ENCODE data around the gene SUCO. TPM values are rescaled to one million over a fixed set of nuclear protein-coding genes. Genes with fewer than 3 reads are reported as not detected.
"Not testable (repeated sequence)": the region's sequence is repeated elsewhere in the genome, so short reads cannot be mapped to it uniquely, and the experiment has no call there.

The SUCO gene
- total RNA-seq, 1 donor from 2014 or later = 63.7 TPM

DNA sequence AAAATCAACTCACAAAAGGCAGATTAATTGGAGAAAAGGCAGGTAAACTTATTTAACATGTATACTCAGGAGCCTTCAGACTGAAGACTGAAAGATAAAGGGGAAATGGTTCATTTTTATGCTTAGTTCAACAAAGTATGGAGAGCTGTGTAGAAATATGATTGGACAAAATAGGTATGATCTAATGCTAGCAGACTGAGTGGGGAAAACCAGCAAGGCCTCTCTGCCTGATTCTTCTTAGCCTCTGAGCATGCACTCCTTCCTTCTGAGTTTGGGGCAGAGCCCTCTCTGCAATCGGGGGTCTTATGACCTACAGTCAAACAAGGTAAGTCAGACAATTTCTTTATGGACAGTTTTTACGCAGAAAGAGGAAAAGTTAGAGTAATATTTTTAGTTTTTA, 38.8 kb upstream of the SUCO start:
- Mint-ChIP-seq H3K27ac (ENCODE audit: unreplicated experiment) (no peak overlapping the region), H3K4me1 (ENCODE audit: low read depth, unreplicated experiment) (peaks cover 9% of the 10 kb centered on the region), H3K9me3 (ENCODE audit: unreplicated experiment) (no peaks in the 10 kb centered on the region), H3K4me3 (ENCODE audit: unreplicated experiment) (no peak overlapping the region), H3K27me3 (ENCODE audit: low read depth, unreplicated experiment) (peaks cover 15% of the 10 kb centered on the region), H3K36me3 (ENCODE audit: low read depth, unreplicated experiment) (no peaks in the 10 kb centered on the region)
- Histone ChIP-seq H3K27ac (ENCODE audit: low read depth, low read length) (no peak overlapping the region), H3K79me2 (ENCODE audit: insufficient read depth, low read length) (no peaks in the 10 kb centered on the region), H3K9ac (ENCODE audit: low read length) (no peak overlapping the region), H3K9me3 (ENCODE audit: insufficient read depth, low read depth, low read length) (no peaks in the 10 kb centered on the region), H3K4me3 (ENCODE audit: insufficient read depth, low read depth, low read length) (no peak overlapping the region), H2AFZ (ENCODE audit: low read depth, low read length) (no peak overlapping the region), H3K27me3 (ENCODE audit: insufficient read depth, low read length) (peaks cover 6% of the 10 kb centered on the region), H3K4me2 (ENCODE audit: low read length) (no peak overlapping the region), H4K20me1 (ENCODE audit: insufficient read depth, low read length) (no peaks in the 10 kb centered on the region), H3K36me3 (ENCODE audit: insufficient read depth, low read length) (no peaks in the 10 kb centered on the region), H3K4me1 (ENCODE audit: insufficient read depth, low read length) (peaks cover 8% of the 10 kb centered on the region)
- TF ChIP-seq EZH2 (IDR thresholded peaks at IDR 0.05; ENCODE audit: insufficient read depth, low read length) = no peak
- TF ChIP-seq, protein P1, sequence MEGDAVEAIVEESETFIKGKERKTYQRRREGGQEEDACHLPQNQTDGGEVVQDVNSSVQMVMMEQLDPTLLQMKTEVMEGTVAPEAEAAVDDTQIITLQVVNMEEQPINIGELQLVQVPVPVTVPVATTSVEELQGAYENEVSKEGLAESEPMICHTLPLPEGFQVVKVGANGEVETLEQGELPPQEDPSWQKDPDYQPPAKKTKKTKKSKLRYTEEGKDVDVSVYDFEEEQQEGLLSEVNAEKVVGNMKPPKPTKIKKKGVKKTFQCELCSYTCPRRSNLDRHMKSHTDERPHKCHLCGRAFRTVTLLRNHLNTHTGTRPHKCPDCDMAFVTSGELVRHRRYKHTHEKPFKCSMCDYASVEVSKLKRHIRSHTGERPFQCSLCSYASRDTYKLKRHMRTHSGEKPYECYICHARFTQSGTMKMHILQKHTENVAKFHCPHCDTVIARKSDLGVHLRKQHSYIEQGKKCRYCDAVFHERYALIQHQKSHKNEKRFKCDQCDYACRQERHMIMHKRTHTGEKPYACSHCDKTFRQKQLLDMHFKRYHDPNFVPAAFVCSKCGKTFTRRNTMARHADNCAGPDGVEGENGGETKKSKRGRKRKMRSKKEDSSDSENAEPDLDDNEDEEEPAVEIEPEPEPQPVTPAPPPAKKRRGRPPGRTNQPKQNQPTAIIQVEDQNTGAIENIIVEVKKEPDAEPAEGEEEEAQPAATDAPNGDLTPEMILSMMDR (IDR thresholded peaks at IDR 0.05; ENCODE audit: insufficient read depth, low read depth, low read length) = no peak
- DNase-seq (ENCODE audit: low read depth) (no peak), FAIRE-seq (no peak)

DNA sequence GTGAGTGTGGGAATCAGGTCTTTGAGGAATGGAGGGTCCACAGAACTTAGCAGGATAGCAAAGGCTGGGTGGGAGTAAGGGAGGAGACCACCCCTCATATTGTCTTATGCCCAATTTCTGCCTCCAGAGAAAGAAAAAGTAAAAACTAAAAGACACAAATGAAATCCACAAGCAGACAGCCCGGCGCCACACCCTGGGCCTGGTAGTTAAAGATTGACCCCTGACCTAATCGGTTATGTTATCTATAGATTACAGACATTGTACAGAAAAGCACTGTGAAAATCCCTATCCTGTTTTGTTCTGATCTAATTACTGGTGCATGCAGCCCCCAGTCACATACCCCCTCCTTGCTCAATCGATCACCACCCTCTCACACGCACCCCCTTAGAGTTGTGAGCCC, 36.8 kb upstream of the SUCO start:
- not testable (repeated sequence) for H3K4me1 Mint-ChIP-seq (ENCODE audit: low read depth, unreplicated experiment); H3K4me3 Mint-ChIP-seq (ENCODE audit: unreplicated experiment); H3K79me2 ChIP-seq (ENCODE audit: insufficient read depth, low read length)

DNA sequence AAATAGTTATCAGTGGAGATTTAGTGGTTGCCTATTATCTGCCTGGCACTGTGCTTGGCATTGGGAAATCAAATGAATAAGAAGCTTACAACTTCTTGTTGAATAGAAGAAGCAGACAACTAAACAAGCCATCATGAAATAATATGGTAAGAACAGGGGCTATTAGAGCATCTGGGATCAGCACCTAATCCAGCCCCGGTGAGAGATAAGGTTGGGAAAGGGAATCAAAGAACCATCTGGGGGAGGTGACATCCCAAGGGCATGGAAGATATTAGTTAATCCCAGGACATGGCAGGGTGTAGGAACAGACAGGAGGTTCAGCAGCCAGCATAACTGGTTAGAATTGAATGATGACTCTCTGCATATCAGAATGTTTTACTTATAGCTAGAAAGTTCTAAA, 36.3 kb upstream of the SUCO start:
- Mint-ChIP-seq H3K27me3 (ENCODE audit: low read depth, unreplicated experiment) (peaks cover 8% of the 10 kb centered on the region), H3K9me3 (ENCODE audit: unreplicated experiment) (no peaks in the 10 kb centered on the region), H3K36me3 (ENCODE audit: low read depth, unreplicated experiment) (no peaks in the 10 kb centered on the region), H3K4me1 (ENCODE audit: low read depth, unreplicated experiment) (peaks cover 9% of the 10 kb centered on the region), H3K4me3 (ENCODE audit: unreplicated experiment) (no peak overlapping the region), H3K27ac (ENCODE audit: unreplicated experiment) (peak overlapping the region; percentile 34)
- no peaks in the 10 kb centered on the region for H3K79me2 ChIP-seq (ENCODE audit: insufficient read depth, low read length)
- no peak overlapping the region for H3K4me3 ChIP-seq (ENCODE audit: insufficient read depth, low read depth, low read length)
- H3K4me2 ChIP-seq (ENCODE audit: low read length) = peak overlapping the region; percentile 51
- H3K9ac ChIP-seq (ENCODE audit: low read length) = no peak overlapping the region
- H3K36me3 ChIP-seq (ENCODE audit: insufficient read depth, low read length) = no peaks in the 10 kb centered on the region
- FAIRE-seq (no peak), DNase-seq (ENCODE audit: low read depth) (no peak)
- H3K27me3 ChIP-seq (ENCODE audit: insufficient read depth, low read length) = no peaks in the 10 kb centered on the region
- H2AFZ ChIP-seq (ENCODE audit: low read depth, low read length) = peak overlapping the region; percentile 29
- no peak for TF ChIP-seq EZH2 (IDR thresholded peaks at IDR 0.05; ENCODE audit: insufficient read depth, low read length)
- TF ChIP-seq, protein P1 (IDR thresholded peaks at IDR 0.05; ENCODE audit: insufficient read depth, low read depth, low read length) = no peak
- no peaks in the 10 kb centered on the region for H4K20me1 ChIP-seq (ENCODE audit: insufficient read depth, low read length)
- H3K9me3 ChIP-seq (ENCODE audit: insufficient read depth, low read depth, low read length) = no peaks in the 10 kb centered on the region
- no peak overlapping the region for H3K27ac ChIP-seq (ENCODE audit: low read depth, low read length)
- peaks cover 8% of the 10 kb centered on the region for H3K4me1 ChIP-seq (ENCODE audit: insufficient read depth, low read length)

More for the DNA sequence above, 36.8 kb upstream of the SUCO start:
- not testable (repeated sequence) for FAIRE-seq; H3K36me3 Mint-ChIP-seq (ENCODE audit: low read depth, unreplicated experiment); H3K9me3 ChIP-seq (ENCODE audit: insufficient read depth, low read depth, low read length); H3K9me3 Mint-ChIP-seq (ENCODE audit: unreplicated experiment); H3K36me3 ChIP-seq (ENCODE audit: insufficient read depth, low read length); H3K4me3 ChIP-seq (ENCODE audit: insufficient read depth, low read depth, low read length); H3K27ac ChIP-seq (ENCODE audit: low read depth, low read length); H2AFZ ChIP-seq (ENCODE audit: low read depth, low read length); H3K27me3 Mint-ChIP-seq (ENCODE audit: low read depth, unreplicated experiment); H3K27ac Mint-ChIP-seq (ENCODE audit: unreplicated experiment); DNase-seq (ENCODE audit: low read depth); H3K27me3 ChIP-seq (ENCODE audit: insufficient read depth, low read length); H3K9ac ChIP-seq (ENCODE audit: low read length); H3K4me2 ChIP-seq (ENCODE audit: low read length); H3K4me1 ChIP-seq (ENCODE audit: insufficient read depth, low read length); H4K20me1 ChIP-seq (ENCODE audit: insufficient read depth, low read length)

Measured in astrocyte (in vitro differentiated cells and primary cell).